ENCODE measurements around the gene C3orf62.

DNA sequence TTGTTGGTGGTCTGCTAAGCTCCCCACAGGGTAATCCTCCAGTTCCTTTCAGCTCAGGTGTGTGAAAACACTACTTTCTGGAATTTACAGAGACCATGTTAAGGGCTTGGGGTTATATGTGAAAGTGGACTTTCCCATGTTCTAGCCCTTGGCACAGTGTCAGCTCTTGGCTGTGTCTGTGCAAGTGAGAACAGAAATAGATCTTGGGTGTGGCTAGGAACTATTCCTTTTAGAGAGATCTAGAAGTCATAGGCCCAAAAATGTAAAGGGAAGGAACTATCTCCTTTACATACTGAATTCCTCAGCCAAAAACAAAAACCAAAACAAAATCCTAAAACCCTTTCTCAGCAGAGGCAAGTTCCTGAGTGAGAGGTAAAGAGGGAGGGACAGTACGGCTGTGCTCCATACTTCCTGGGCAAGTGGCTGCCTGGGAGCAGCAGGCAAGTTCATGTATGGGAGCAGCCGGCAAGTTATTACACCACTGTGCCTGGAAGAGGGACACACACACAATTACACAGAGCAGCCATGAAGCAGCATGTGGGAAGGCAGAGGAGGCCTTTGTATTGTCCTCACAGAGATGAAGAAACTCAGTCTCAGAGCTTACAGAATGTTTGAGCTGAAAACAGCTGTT is 19.9 kb upstream of the C3orf62 start:
- TF ChIP-seq, protein P1, sequence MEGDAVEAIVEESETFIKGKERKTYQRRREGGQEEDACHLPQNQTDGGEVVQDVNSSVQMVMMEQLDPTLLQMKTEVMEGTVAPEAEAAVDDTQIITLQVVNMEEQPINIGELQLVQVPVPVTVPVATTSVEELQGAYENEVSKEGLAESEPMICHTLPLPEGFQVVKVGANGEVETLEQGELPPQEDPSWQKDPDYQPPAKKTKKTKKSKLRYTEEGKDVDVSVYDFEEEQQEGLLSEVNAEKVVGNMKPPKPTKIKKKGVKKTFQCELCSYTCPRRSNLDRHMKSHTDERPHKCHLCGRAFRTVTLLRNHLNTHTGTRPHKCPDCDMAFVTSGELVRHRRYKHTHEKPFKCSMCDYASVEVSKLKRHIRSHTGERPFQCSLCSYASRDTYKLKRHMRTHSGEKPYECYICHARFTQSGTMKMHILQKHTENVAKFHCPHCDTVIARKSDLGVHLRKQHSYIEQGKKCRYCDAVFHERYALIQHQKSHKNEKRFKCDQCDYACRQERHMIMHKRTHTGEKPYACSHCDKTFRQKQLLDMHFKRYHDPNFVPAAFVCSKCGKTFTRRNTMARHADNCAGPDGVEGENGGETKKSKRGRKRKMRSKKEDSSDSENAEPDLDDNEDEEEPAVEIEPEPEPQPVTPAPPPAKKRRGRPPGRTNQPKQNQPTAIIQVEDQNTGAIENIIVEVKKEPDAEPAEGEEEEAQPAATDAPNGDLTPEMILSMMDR (IDR thresholded peaks at IDR 0.05): no peak
- TF ChIP-seq POLR2A (IDR thresholded peaks at IDR 0.05) (no peak), EP300 (IDR thresholded peaks at IDR 0.05) (no peak)
